Natural killer cell treated with Interleukin-12 subunit alpha and Interleukin-12 subunit beta and Interleukin-15 and Interleukin-18, amount 100 ng/mL, for 72 hours (primary cell): ENCODE results near the gene GRK4. TPM values are rescaled to one million over a fixed set of nuclear protein-coding genes. Genes with fewer than 3 reads are reported as not detected.

ENCODE experiments used
- ATAC-seq, 2 donors: fragments of 150-1000 bp; cut with Tn5 transposase in 1 of 2; sonication (Bioruptor Pico), chemical (Tn5 transposase) in 1 of 2; 2 replicates each; pipeline ENCODE4 v1.10.0; 2021
- DNase-seq: peaks from one replicate; pipeline ENCODE4 v3.0.0; 2022; ENCODE audit warnings: low spot score
- H3K27ac Mint-ChIP-seq, 2 donors: 1 replicate in 1 of 2; 2 replicates in 1 of 2; pipeline ENCODE4 v1.8.0; 2022; ENCODE audit warnings: mixed read lengths in 2 of 2, mild to moderate bottlenecking in 1 of 2, moderate library complexity in 1 of 2
- H3K27me3 Mint-ChIP-seq, 2 donors: 1 replicate in 1 of 2; 2 replicates in 1 of 2; pipeline ENCODE4 v1.8.0; 2022; ENCODE audit warnings: mixed read lengths in 2 of 2
- H3K36me3 Mint-ChIP-seq: one replicate; pipeline ENCODE4 v1.8.0; 2022; ENCODE audit warnings: mixed read lengths
- H3K4me1 Mint-ChIP-seq, 2 donors: 1 replicate in 1 of 2; 2 replicates in 1 of 2; pipeline ENCODE4 v1.8.0; 2022; ENCODE audit warnings: low read depth in 2 of 2, mixed read lengths in 2 of 2, mild to moderate bottlenecking in 1 of 2
- H3K4me3 Mint-ChIP-seq: one replicate; pipeline ENCODE4 v1.8.0; 2022; ENCODE audit warnings: mixed read lengths
- H3K9me3 Mint-ChIP-seq: 2 replicates; pipeline ENCODE4 v1.8.0; 2022; ENCODE audit warnings: mixed read lengths
- total RNA-seq, 2 donors: library from RNA; stranded (reverse); gene quantifications; one replicate each; pipeline ENCODE4 v1.2.3, GENCODE V29; 2022

Gene GRK4
- total RNA-seq, 2 donors from 2014 or later = 8.0 to 12.1 TPM

GRCh38 chr4:3010998-3011397, 47.6 kb downstream of the GRK4 start:
- H3K4me3 Mint-ChIP-seq = no peak overlapping the region
- ATAC-seq (no peak), DNase-seq (no peak)
- H3K36me3 Mint-ChIP-seq = no peaks in the 10 kb centered on the region
- no peaks in the 10 kb centered on the region for H3K9me3 Mint-ChIP-seq
- no peaks in the 10 kb centered on the region for H3K27me3 Mint-ChIP-seq
- no peak overlapping the region for H3K27ac Mint-ChIP-seq
- H3K4me1 Mint-ChIP-seq = peaks cover 0 to 20% of the 10 kb centered on the region in 2 donors

- Mint-ChIP-seq H3K27ac (no peak overlapping the region), H3K4me1 (peaks cover 0 to 20% of the 10 kb centered on the region in 2 donors), H3K27me3 (no peaks in the 10 kb centered on the region), H3K4me3 (no peak overlapping the region), H3K9me3 (no peaks in the 10 kb centered on the region), H3K36me3 (no peaks in the 10 kb centered on the region)
- ATAC-seq (no peak), DNase-seq (no peak)
Observed at GRCh38 chr4:3011456-3012220, 48.3 kb downstream of the GRK4 start.

- Mint-ChIP-seq H3K4me1 (peaks cover 0 to 20% of the 10 kb centered on the region in 2 donors), H3K27ac (no peak overlapping the region), H3K4me3 (no peak overlapping the region), H3K27me3 (no peaks in the 10 kb centered on the region), H3K9me3 (no peaks in the 10 kb centered on the region), H3K36me3 (no peaks in the 10 kb centered on the region)
- DNase-seq = no peak
- ATAC-seq = no peak
Observed at GRCh38 chr4:3013323-3013722, 50.0 kb downstream of the GRK4 start.

GRCh38 chr4:3013839-3014350, 50.5 kb downstream of the GRK4 start:
- H3K9me3 Mint-ChIP-seq = no peaks in the 10 kb centered on the region
- H3K27me3 Mint-ChIP-seq = no peaks in the 10 kb centered on the region
- no peak overlapping the region for H3K27ac Mint-ChIP-seq
- H3K36me3 Mint-ChIP-seq = no peaks in the 10 kb centered on the region
- ATAC-seq (peak in 1 of 2 donors; percentile 76), DNase-seq (no peak)
- H3K4me1 Mint-ChIP-seq = peaks cover 0 to 20% of the 10 kb centered on the region in 2 donors
- peak overlapping the region; percentile 26 for H3K4me3 Mint-ChIP-seq

GRCh38 chr4:3016961-3017360, 53.6 kb downstream of the GRK4 start:
- Mint-ChIP-seq H3K9me3 (no peaks in the 10 kb centered on the region), H3K27ac (no peak overlapping the region), H3K4me1 (peaks cover 0 to 8% of the 10 kb centered on the region in 2 donors), H3K36me3 (no peaks in the 10 kb centered on the region), H3K4me3 (no peak overlapping the region), H3K27me3 (no peaks in the 10 kb centered on the region)
- ATAC-seq = no peak
- no peak for DNase-seq

GRCh38 chr4:3017504-3017903, 54.1 kb downstream of the GRK4 start:
- H3K36me3 Mint-ChIP-seq = no peaks in the 10 kb centered on the region
- H3K4me3 Mint-ChIP-seq = no peak overlapping the region
- ATAC-seq (no peak), DNase-seq (no peak)
- H3K4me1 Mint-ChIP-seq = peaks cover 0 to 8% of the 10 kb centered on the region in 2 donors
- H3K27ac Mint-ChIP-seq = no peak overlapping the region
- H3K27me3 Mint-ChIP-seq = no peaks in the 10 kb centered on the region
- H3K9me3 Mint-ChIP-seq = no peaks in the 10 kb centered on the region

GRCh38 chr4:3019145-3019846, 55.9 kb downstream of the GRK4 start:
- no peak for ATAC-seq
- no peaks in the 10 kb centered on the region for H3K4me1 Mint-ChIP-seq

GRCh38 chr4:3021127-3021526, 57.8 kb downstream of the GRK4 start:
- ATAC-seq = peak in 1 of 2 donors; percentile 41

More at GRCh38 chr4:3019145-3019846, 55.9 kb downstream of the GRK4 start:
- H3K27me3 Mint-ChIP-seq = peaks cover 4 to 10% of the 10 kb centered on the region in 2 donors
- no peak for DNase-seq
- H3K27ac Mint-ChIP-seq = no peak overlapping the region
- no peak overlapping the region for H3K4me3 Mint-ChIP-seq
- H3K9me3 Mint-ChIP-seq = peaks cover 4% of the 10 kb centered on the region
- H3K36me3 Mint-ChIP-seq = peaks cover 9% of the 10 kb centered on the region

GRCh38 chr4:3021627-3022026, 58.3 kb downstream of the GRK4 start:
- Mint-ChIP-seq H3K27ac (no peak overlapping the region), H3K36me3 (peaks cover 9% of the 10 kb centered on the region), H3K9me3 (peaks cover 4% of the 10 kb centered on the region), H3K27me3 (peaks cover 4 to 10% of the 10 kb centered on the region in 2 donors), H3K4me1 (no peaks in the 10 kb centered on the region), H3K4me3 (no peak overlapping the region)
- peak in 1 of 2 donors; percentile 54 for ATAC-seq
- peak; percentile 53 for DNase-seq

More at GRCh38 chr4:3021127-3021526, 57.8 kb downstream of the GRK4 start:
- Mint-ChIP-seq H3K9me3 (peaks cover 4% of the 10 kb centered on the region), H3K4me1 (no peaks in the 10 kb centered on the region), H3K27ac (no peak overlapping the region), H3K27me3 (peaks cover 4 to 10% of the 10 kb centered on the region in 2 donors), H3K36me3 (peaks cover 9% of the 10 kb centered on the region), H3K4me3 (no peak overlapping the region)
- DNase-seq = no peak

GRCh38 chr4:3022112-3022511, 58.7 kb downstream of the GRK4 start:
- Mint-ChIP-seq H3K4me3 (no peak overlapping the region), H3K27ac (no peak overlapping the region), H3K27me3 (peaks cover 4 to 10% of the 10 kb centered on the region in 2 donors), H3K4me1 (no peaks in the 10 kb centered on the region), H3K9me3 (peaks cover 4% of the 10 kb centered on the region), H3K36me3 (peaks cover 9% of the 10 kb centered on the region)
- ATAC-seq (no peak), DNase-seq (peak; percentile 18)

GRCh38 chr4:3022651-3023050, 59.3 kb downstream of the GRK4 start:
- Mint-ChIP-seq H3K4me1 (no peaks in the 10 kb centered on the region), H3K27me3 (peaks cover 4 to 10% of the 10 kb centered on the region in 2 donors), H3K27ac (no peak overlapping the region), H3K36me3 (peaks cover 9% of the 10 kb centered on the region), H3K4me3 (no peak overlapping the region), H3K9me3 (peaks cover 4% of the 10 kb centered on the region)
- peak; percentile 37 for DNase-seq
- ATAC-seq = no peak

- no peaks in the 10 kb centered on the region for H3K4me1 Mint-ChIP-seq
- H3K36me3 Mint-ChIP-seq = peaks cover 9% of the 10 kb centered on the region
- ATAC-seq (no peak), DNase-seq (peak; percentile 8)
- H3K4me3 Mint-ChIP-seq = no peak overlapping the region
- peaks cover 4 to 10% of the 10 kb centered on the region in 2 donors for H3K27me3 Mint-ChIP-seq
- no peak overlapping the region for H3K27ac Mint-ChIP-seq
- H3K9me3 Mint-ChIP-seq = peaks cover 4% of the 10 kb centered on the region
Observed at GRCh38 chr4:3025881-3026280, 62.5 kb downstream of the GRK4 start.

GRCh38 chr4:3026540-3026939, 63.2 kb downstream of the GRK4 start:
- H3K4me3 Mint-ChIP-seq = no peak overlapping the region
- peaks cover 4% of the 10 kb centered on the region for H3K9me3 Mint-ChIP-seq
- no peaks in the 10 kb centered on the region for H3K4me1 Mint-ChIP-seq
- ATAC-seq = no peak
- H3K36me3 Mint-ChIP-seq = peaks cover 9% of the 10 kb centered on the region
- H3K27me3 Mint-ChIP-seq = peaks cover 4 to 10% of the 10 kb centered on the region in 2 donors
- no peak overlapping the region for H3K27ac Mint-ChIP-seq
- peak; percentile 8 for DNase-seq

- ATAC-seq (no peak), DNase-seq (peak; percentile 3)
- Mint-ChIP-seq H3K36me3 (no peaks in the 10 kb centered on the region), H3K4me3 (no peak overlapping the region), H3K27me3 (no peaks in the 10 kb centered on the region), H3K9me3 (no peaks in the 10 kb centered on the region), H3K4me1 (no peaks in the 10 kb centered on the region), H3K27ac (no peak overlapping the region)
Observed at GRCh38 chr4:3029464-3029863, 66.1 kb downstream of the GRK4 start.
